ENCODE results near the gene EXOC2.

Gene EXOC2

GRCh38 chr6:503610-504362 lies 189.2 kb downstream of the EXOC2 start:
- DNase-seq (ENCODE audit: low read depth in 2 of 3, low spot score in 2 of 3) = no peak

- no peak for DNase-seq (ENCODE audit: low read depth in 2 of 3, low spot score in 2 of 3)
Observed at GRCh38 chr6:502761-503160, 190.2 kb downstream of the EXOC2 start.

DNA sequence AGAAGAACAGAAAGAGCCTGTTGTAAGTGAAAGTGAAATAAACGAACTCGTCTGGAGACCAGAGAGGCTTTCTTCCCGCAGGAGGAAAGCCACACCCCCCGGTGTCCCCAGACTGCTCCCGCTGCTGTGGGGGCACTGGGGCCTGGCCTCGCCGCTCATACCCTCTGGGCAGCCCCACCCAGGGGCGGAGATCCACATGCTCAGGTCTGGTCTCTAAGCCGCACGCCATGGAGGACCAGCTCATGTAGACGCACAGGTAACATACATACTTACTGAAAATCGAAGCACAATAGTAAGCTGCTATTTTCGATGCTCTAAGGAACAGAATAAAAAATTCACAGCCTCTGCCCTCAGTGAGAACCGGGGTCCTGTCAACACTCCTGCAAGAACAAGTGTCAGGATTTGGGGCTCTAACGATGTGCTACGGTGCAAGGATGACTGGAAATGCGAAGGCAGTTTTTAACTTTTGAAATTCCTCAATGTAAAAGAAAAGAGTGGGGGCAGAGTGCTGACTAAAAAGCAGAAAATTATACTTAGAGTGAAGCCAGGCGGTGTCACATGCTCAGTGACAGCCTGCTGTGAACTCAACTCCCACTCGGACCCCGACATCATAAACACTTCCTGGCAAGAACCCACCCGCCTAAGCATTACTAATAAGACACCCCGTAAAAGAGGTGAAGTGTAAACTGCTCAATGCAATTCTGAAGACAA lies 190.9 kb downstream of the EXOC2 start:
- peak in 1 of 3 experiments; percentile 54 for DNase-seq (ENCODE audit: low read depth in 2 of 3, low spot score in 2 of 3)

GRCh38 chr6:499617-500016 lies 193.3 kb downstream of the EXOC2 start:
- DNase-seq (ENCODE audit: low read depth in 2 of 3, low spot score in 2 of 3) = no peak

DNA sequence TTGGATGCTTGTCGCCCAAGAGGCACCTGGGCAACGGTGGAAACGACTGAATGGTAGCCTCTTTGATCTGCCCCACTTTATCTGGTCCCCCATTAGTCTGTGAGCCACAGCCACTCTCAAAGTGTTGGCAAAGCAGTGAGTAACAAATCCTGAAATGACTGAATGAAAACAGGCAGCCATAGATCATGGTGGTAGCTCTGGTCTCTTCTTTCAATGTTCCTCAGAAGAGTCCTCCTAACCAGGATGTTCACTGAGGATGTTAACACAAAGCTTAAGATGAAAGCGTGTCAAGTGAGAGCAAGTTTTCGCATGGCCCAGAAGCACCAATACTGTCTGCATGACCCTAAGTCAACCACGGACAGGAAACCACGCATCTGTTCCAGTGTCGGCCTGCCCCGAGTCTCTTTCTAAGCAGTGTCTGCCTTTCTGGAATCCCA lies 194.1 kb downstream of the EXOC2 start:
- peak in 1 of 3 experiments; percentile 42 for DNase-seq (ENCODE audit: low read depth in 2 of 3, low spot score in 2 of 3)

GRCh38 chr6:497258-497657 lies 195.7 kb downstream of the EXOC2 start:
- no peak for DNase-seq (ENCODE audit: low read depth in 2 of 3, low spot score in 2 of 3)

GRCh38 chr6:496649-497048 lies 196.3 kb downstream of the EXOC2 start:
- no peak for DNase-seq (ENCODE audit: low read depth in 2 of 3, low spot score in 2 of 3)

- DNase-seq (ENCODE audit: low read depth in 2 of 3, low spot score in 2 of 3) = no peak
Observed at GRCh38 chr6:494394-494793, 198.5 kb downstream of the EXOC2 start.

- DNase-seq (ENCODE audit: low read depth in 2 of 3, low spot score in 2 of 3) = no peak
Observed at GRCh38 chr6:493840-494239, 199.1 kb downstream of the EXOC2 start.

DNA sequence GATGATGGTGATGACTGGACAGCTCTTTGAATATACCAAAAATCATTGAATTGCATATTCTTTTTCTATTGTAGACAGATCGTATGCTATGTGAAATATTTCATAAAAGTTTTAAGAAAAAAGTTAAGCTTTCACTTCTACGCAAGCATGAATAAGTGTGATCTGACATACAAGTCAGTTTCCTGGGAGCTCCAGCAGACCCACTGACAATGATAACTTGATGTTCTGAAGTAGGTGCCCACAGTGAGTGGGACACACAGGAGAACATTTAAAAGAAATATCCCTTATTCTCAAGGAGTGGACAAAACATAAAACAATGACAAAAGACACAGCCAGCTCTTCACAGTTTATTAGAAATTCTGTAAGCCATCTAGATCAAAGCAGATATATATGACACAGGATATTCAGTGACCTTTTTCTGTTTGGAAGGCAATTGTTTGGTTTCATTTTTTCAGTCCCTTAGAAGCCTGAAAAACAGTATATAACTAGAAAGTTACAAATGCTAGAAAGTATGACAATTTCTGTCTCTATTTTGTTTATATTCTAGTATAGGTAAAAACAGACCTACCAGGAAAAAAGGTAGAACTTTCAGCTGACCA lies 200.0 kb downstream of the EXOC2 start:
- no peak for DNase-seq (ENCODE audit: low read depth in 2 of 3, low spot score in 2 of 3)

GRCh38 chr6:492178-492577 lies 200.8 kb downstream of the EXOC2 start:
- no peak for DNase-seq (ENCODE audit: low read depth in 2 of 3, low spot score in 2 of 3)

DNA sequence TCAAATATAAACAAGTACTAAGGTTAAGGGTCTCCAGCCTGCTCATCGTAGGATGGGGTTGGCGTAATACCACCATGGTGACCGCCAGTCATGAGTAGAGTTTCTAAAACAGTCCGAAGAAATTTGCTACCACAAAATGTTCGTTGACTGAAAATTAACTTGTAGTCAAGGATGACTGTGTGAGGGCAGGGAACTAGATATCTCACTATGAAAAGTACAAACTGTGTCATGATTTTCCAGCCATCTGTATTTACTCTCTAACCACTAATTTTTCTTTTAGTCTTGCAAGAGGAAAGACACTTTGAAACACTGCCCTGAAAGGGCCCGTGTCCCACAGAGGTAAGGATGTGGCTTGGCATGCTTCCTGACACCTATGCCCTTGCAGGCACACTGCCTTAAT lies 201.7 kb downstream of the EXOC2 start:
- no peak for DNase-seq (ENCODE audit: low read depth in 2 of 3, low spot score in 2 of 3)

- DNase-seq (ENCODE audit: low read depth in 2 of 3, low spot score in 2 of 3) = no peak
Observed at GRCh38 chr6:490251-491037, 202.5 kb downstream of the EXOC2 start.

DNA sequence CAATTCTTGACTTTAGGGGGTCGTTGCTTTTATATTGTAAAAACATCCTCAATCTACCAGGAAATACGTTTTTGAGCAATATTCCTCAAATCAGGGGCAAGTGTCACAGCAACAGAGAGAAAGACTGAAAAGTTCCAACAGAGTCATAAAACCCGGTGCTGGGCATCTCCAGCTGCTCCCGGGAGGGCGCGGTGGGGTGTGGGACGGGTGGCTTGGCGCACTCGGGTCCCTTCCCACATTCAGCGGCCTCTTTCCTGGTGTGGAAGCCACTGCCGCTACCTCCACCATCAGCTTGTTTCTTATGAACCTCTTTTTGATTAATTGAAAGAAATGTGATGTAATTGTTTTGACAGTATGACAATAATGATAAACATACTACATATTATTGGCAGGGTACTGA lies 203.2 kb downstream of the EXOC2 start:
- DNase-seq (ENCODE audit: low read depth in 2 of 3, low spot score in 2 of 3) = no peak

- no peak for DNase-seq (ENCODE audit: low read depth in 2 of 3, low spot score in 2 of 3)
Observed at GRCh38 chr6:489001-489400, 203.9 kb downstream of the EXOC2 start.

- DNase-seq (ENCODE audit: low read depth in 2 of 3, low spot score in 2 of 3) = no peak
Observed at GRCh38 chr6:487956-488355, 205.0 kb downstream of the EXOC2 start.

GRCh38 chr6:485655-486170 lies 207.2 kb downstream of the EXOC2 start:
- DNase-seq (ENCODE audit: low read depth in 2 of 3, low spot score in 2 of 3) = no peak

- no peak for DNase-seq (ENCODE audit: low read depth in 2 of 3, low spot score in 2 of 3)
Observed at GRCh38 chr6:484746-485145, 208.2 kb downstream of the EXOC2 start.

DNA sequence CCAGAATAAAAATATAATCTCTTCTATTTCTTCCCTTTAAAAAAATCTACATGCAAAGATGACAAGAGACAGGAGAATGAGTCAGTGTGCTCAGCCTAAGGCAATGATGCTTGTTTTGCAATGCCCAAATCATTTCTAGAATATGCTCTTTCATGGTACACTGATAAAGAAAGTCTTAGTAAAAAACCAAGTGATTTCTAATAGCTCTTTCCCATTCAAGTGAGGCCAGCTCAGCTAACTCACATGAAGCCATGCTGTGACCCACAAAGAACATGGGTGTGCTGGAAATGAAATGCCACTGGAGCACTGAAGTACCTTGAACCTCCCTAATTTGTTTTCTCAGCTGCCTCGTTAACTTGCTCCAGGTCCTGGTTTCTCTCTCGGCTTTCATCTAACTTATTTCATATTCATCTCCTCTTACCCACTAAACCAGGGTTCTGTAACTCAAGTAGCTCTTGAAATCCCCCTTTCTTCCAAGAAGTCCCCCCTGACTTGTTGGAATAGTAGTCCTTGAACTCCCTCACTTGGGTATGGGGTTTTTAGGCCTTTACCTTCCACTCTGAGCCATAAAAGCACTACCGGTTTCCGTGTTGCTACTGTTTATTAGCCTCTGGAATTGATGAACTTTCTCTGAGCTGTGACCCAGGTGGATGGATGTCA lies 208.7 kb downstream of the EXOC2 start:
- DNase-seq (ENCODE audit: low read depth in 2 of 3, low spot score in 2 of 3) = no peak

DNA sequence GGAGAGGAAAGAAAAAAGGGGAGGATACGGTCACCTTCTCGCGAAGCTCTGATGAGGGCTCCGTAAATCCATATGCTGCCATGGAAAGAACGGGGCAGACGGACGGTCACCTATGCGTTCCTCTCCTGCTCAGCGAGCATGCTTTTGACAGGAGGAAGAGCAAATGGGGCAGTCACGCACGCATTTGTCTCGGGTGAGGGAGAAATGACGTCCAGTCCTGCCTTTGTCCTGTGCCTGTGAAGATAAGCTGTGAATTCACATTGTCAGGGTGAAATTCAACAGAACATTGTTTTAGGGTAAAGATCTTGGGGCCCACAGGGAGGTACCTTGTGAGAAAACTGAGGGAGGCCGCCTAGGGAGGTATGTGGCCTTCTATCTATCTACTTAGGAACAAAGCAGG lies 217.6 kb downstream of the EXOC2 start:
- DNase-seq (ENCODE audit: low read depth in 2 of 3, low spot score in 2 of 3) = no peak
